NCI-H2107 treated with DMSO at 0.1 percent for 48 hours (cell line): ENCODE measurements around the gene FEM1B.

Experiments used
- DNase-seq: peaks from one replicate; lab custom pipeline; 2025; ENCODE audit not compliant: unreplicated experiment; lab: John Stamatoyannopoulos, UW

FEM1B gene

DNA sequence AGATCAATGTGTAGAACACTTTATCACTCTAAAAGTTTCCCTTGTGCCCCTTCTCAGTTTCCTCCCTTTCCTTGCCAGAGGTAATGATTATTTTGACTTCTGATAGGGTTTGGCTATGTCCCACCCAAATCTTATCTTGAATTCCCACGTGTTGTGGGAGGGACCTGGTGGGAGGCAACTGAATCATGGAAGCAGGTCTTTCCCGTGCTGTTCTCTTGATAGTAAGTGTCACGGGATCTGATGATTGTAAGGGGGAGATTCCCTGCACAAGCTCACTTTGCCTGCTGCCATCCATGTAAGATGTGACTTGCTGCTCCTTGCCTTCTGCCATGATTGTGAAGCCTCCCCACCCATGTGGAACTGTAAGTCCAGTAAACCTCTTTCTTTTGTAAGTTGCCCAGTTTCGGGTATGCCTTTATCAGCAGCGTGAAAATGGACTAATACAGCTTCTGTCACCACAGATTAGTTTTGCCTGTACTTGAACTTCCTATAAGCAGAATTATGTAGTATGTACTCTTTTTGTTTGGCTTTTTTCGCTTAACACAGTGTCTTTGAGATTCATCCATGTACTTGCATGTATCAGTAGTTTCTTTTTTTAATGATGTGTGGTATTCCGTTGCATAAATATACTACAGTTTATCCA is 7.2 kb downstream of the FEM1B start:
- no peak for DNase-seq

- DNase-seq, result peak; percentile 31
Observed at GRCh38 chr15:68285259-68285980, 7.9 kb downstream of the FEM1B start.

- no peak for DNase-seq
Observed at GRCh38 chr15:68286256-68286655, 8.7 kb downstream of the FEM1B start.

DNA sequence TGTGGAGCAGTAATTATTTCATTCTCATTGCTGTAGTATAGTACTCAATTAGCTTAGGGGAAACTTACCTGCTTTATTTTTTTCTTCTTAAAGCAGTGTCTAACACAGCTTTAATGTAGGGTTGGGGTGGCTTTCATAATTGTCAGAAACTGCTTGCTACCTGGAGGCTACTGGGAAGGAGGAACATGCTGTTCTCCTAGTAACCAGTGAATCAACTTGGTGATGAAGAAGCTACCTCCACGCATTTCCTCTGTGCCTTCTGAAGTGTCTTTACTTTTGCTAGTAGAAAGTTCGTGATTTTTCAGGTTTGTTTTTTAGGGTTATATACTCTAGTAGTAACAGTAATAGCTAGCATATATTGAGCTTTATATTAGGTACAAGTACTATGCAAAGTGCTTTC is 11.5 kb downstream of the FEM1B start:
- no peak for DNase-seq

DNA sequence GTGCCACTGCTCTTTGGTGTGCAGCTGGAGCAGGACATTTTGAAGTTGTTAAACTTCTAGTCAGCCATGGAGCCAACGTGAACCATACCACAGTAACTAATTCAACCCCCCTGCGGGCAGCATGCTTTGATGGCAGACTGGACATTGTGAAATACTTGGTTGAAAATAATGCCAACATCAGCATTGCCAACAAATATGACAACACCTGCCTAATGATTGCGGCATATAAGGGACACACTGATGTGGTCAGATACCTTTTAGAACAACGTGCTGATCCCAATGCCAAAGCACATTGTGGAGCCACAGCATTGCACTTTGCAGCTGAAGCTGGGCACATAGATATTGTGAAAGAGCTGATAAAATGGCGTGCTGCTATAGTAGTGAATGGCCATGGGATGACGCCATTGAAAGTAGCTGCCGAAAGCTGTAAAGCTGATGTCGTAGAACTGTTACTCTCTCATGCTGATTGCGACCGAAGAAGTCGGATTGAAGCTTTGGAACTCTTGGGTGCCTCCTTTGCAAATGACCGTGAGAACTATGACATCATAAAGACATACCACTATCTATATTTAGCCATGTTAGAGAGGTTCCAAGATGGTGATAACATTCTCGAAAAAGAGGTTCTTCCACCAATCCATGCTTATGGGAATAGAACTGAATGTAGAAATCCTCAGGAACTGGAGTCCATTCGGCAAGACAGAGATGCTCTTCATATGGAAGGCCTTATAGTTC is 12.2 kb downstream of the FEM1B start:
- DNase-seq, result no peak

- no peak for DNase-seq
Observed at GRCh38 chr15:68290715-68291114, 13.2 kb downstream of the FEM1B start.

GRCh38 chr15:68292157-68292781 is 14.7 kb downstream of the FEM1B start:
- DNase-seq, result no peak

- no peak for DNase-seq
Observed at GRCh38 chr15:68292967-68293366, 15.4 kb downstream of the FEM1B start.

GRCh38 chr15:68295014-68295805 is 17.7 kb downstream of the FEM1B start:
- DNase-seq, result no peak

- DNase-seq, result no peak
Observed at GRCh38 chr15:68298336-68298735, 20.8 kb downstream of the FEM1B start.

DNA sequence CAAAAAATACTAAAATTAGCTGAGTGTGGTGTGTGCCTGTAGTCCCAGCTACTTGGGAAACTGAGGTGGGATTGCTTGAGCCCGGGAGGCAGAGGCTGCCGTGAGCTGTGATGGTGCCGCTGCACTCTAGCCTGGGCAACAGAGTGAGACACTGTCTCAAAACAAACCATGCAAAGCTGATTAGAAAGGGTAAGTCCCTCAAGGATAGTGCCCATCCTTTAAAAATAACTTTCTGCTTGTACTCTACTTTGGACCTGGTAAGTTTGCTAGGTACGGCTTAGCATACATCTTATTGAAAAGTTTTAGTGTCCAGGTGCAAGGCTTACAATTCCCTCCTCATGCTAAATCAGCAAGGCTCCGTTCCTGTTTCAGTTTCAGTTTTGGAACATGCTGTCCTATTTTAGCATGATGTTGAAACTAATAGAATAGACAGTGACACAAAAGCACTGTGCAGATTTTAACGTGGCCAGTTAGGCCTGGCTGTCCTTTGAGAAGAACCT is 21.4 kb downstream of the FEM1B start:
- no peak for DNase-seq

GRCh38 chr15:68299436-68299835 is 21.9 kb downstream of the FEM1B start:
- no peak for DNase-seq

DNA sequence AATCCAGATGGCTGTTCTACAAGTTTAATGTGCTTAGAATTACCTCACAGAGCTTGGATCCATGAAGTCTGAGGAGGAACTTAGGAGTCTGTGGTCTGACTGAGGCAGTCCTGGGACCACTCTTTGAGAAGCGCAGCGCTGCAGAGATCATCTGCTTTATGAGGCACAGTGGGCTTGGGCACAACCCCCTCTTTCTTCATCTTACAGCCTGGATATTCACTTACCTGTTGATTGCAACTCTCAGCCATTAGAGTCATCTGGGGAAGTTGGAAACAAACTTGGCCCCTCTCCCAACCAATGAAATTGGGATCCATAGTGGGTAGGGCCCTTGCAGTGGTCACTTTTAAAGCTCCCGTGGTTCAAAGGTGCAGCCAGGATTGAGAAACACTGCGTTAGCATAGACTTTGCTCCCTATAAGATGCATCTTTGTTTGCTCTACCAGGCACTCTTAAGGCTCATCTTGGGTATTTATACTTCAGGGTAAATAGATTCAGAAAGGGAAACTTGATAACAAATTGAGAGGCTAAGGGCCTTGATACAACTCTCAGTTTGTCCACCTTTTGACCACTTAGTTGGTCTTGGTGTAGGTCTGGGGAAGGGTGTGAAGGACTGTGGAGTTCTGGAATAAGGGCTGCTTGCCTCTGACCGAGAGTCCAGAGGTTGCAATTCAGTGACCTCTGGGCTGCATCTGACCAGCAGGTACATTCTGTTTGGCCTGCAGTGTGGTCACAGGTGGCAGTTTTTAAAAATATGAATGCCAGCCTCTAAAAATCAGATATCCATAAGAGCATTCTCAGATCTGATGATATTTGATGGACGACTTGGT is 22.8 kb downstream of the FEM1B start:
- no peak for DNase-seq

GRCh38 chr15:68301301-68301700 is 23.8 kb downstream of the FEM1B start:
- DNase-seq, result no peak

GRCh38 chr15:68302729-68303128 is 25.2 kb downstream of the FEM1B start:
- DNase-seq, result no peak

- no peak for DNase-seq
Observed at GRCh38 chr15:68303134-68303533, 25.6 kb downstream of the FEM1B start.

- DNase-seq, result no peak
Observed at GRCh38 chr15:68303560-68304436, 26.3 kb downstream of the FEM1B start.

- no peak for DNase-seq
Observed at GRCh38 chr15:68304589-68305337, 27.2 kb downstream of the FEM1B start.
